HCT116 (cell line): ENCODE measurements around the gene JAGN1. TPM values are rescaled to one million over a fixed set of nuclear protein-coding genes. Genes with fewer than 3 reads are reported as not detected.

Source experiments
- ATAC-seq: fragments of 200-7000 bp; cut with Tn5 transposase; 2 replicates; pipeline ENCODE4 v1.9.1; 2020; ENCODE audit warnings: mild to moderate bottlenecking, moderate library complexity
- BruUV-seq: library from RNA; stranded (reverse); fragments of 400-500 nt; replicated peaks from 2 replicates; lab custom pipeline; 2021; lab: Mats Ljungman, UMichigan
- CTCF ChIA-PET: fragments of 300-600 bp; sonication (Branson Sonifier 250); formaldehyde crosslinking; loops from one replicate; lab custom pipeline; 2021; ENCODE audit warnings: antibody characterized with exemption; lab: Charles Lee
- POLR2A ChIA-PET: fragments of 300-600, 350-600 bp; sonication (Branson Sonifier 250); formaldehyde crosslinking; loops from one replicate; lab custom pipeline; 2021; ENCODE audit warnings: antibody characterized with exemption; lab: Charles Lee
- RAD21 ChIA-PET, 2 experiments: fragments of 300-600 bp; sonication (Branson Sonifier 250); formaldehyde crosslinking; loops; one replicate each; lab custom pipeline; 2023; ENCODE audit warnings: low total read pairs in 2 of 2; ENCODE audit not compliant: uncharacterized antibody in 2 of 2, unreplicated experiment in 2 of 2, low non-redundant PET in 1 of 2; lab: Charles Lee
- DNase-seq: peaks from one replicate; pipeline ENCODE4 v3.0.0-alpha.2; 2010; ENCODE audit warnings: low read depth, low spot score
- H2AFZ ChIP-seq: fragments of 200-600 bp; shearing (Covaris generic), sonication (generic); 2 replicates; pipeline ENCODE4 v1.6.1; 2017; ENCODE audit warnings: low read depth, mixed run types, mixed read lengths, antibody characterized with exemption, low read length; ENCODE audit not compliant: poor library complexity, severe bottlenecking
- H3K27ac ChIP-seq: 2 replicates; pipeline ENCODE4 v1.5.1; 2012; ENCODE audit warnings: low read depth, low read length
- H3K27me3 ChIP-seq: fragments of 200-600 bp; sonication (generic); 2 replicates; pipeline ENCODE4 v1.6.1; 2016; ENCODE audit warnings: mixed run types, low read length, mixed read lengths; ENCODE audit not compliant: insufficient read depth
- H3K36me3 ChIP-seq, 2 experiments: fragments of 200-500 bp in 1 of 2; fragments of 200-600 bp in 1 of 2; sonication (Bioruptor generic) in 1 of 2; sonication (generic) in 1 of 2; 2 replicates each; pipeline versions ENCODE4 v1.5.1 to v1.6.1; 2014 to 2016; ENCODE audit warnings: low read length in 2 of 2, inconsistent platforms in 1 of 2, mixed read lengths in 1 of 2, mixed run types in 1 of 2; ENCODE audit not compliant: insufficient read depth in 2 of 2, control insufficient read depth in 1 of 2
- H3K4me1 ChIP-seq, 2 experiments: fragments of 200-600 bp in 1 of 2; sonication (generic) in 1 of 2; 2 replicates each; pipeline versions ENCODE4 v1.5.1 to v1.6.1; 2012 to 2017; ENCODE audit warnings: low read length in 2 of 2, inconsistent platforms in 1 of 2, mild to moderate bottlenecking in 1 of 2, mixed read lengths in 1 of 2, mixed run types in 1 of 2, moderate library complexity in 1 of 2; ENCODE audit not compliant: insufficient read depth in 2 of 2, control insufficient read depth in 1 of 2
- H3K4me2 ChIP-seq: fragments of 200-600 bp; sonication (generic); 2 replicates; pipeline ENCODE4 v1.6.1; 2017; ENCODE audit warnings: mixed run types, low read length, mixed read lengths
- H3K4me3 ChIP-seq, 2 experiments: fragments of 200-600 bp in 1 of 2; sonication (generic) in 1 of 2; replicated peaks in 1 of 2; 2 replicates each; pipeline ENCODE4 v1.5.1; 2011 to 2016; ENCODE audit warnings: low read length in 2 of 2, control low read depth in 1 of 2, low read depth in 1 of 2, mild to moderate bottlenecking in 1 of 2, mixed read lengths in 1 of 2, mixed run types in 1 of 2
- H3K79me2 ChIP-seq: fragments of 200-600 bp; sonication (generic); 2 replicates; pipeline ENCODE4 v1.6.1; 2017; ENCODE audit warnings: mild to moderate bottlenecking, mixed run types, low read length, moderate library complexity, mixed read lengths; ENCODE audit not compliant: insufficient read depth
- H3K9ac ChIP-seq: fragments of 200-600 bp; sonication (generic); 2 replicates; pipeline ENCODE4 v1.6.1; 2016; ENCODE audit warnings: low read length, mixed read lengths
- H3K9me2 ChIP-seq: fragments of 200-600 bp; sonication (generic), shearing (Covaris generic); 2 replicates; pipeline ENCODE4 v1.6.1; 2017; ENCODE audit warnings: mixed run types, mild to moderate bottlenecking, moderate library complexity; ENCODE audit not compliant: insufficient read depth
- H3K9me3 ChIP-seq, 2 experiments: fragments of 200-500 bp in 1 of 2; fragments of 200-600 bp in 1 of 2; sonication (Bioruptor generic) in 1 of 2; sonication (generic) in 1 of 2; 2 replicates each; pipeline ENCODE4 v1.6.1; 2014 to 2017; ENCODE audit warnings: low read length in 2 of 2, mixed read lengths in 2 of 2, inconsistent platforms in 1 of 2, low read depth in 1 of 2, mild to moderate bottlenecking in 1 of 2, mixed run types in 1 of 2, moderate library complexity in 1 of 2; ENCODE audit not compliant: control insufficient read depth in 1 of 2, insufficient read depth in 1 of 2
- H4K20me1 ChIP-seq: fragments of 200-600 bp; sonication (generic), shearing (Covaris generic); 2 replicates; pipeline ENCODE4 v1.6.1; 2017; ENCODE audit warnings: mixed run types, mild to moderate bottlenecking, moderate library complexity; ENCODE audit not compliant: insufficient read depth
- ATF3 ChIP-seq: IDR thresholded peaks from 2 replicates; pipeline ENCODE4 v1.6.1; 2012
- CBX3 ChIP-seq: IDR thresholded peaks from 2 replicates; pipeline ENCODE4 v1.6.1; 2012; ENCODE audit warnings: low read depth
- CEBPB ChIP-seq: IDR thresholded peaks from 2 replicates; pipeline ENCODE4 v1.6.1; 2012; ENCODE audit warnings: low read depth
- CTCF ChIP-seq, 3 experiments: fragments of 200-600 bp in 1 of 3; sonication (generic) in 1 of 3; IDR thresholded peaks in 2 of 3; conservative IDR thresholded peaks in 1 of 3; 2 replicates each; pipeline ENCODE4 v1.5.1; 2012 to 2017; ENCODE audit warnings: low read depth in 2 of 3, low read length in 2 of 3, antibody characterized with exemption in 1 of 3, borderline replicate concordance in 1 of 3, control low read depth in 1 of 3, mild to moderate bottlenecking in 1 of 3, mixed read lengths in 1 of 3, mixed run types in 1 of 3, moderate library complexity in 1 of 3; ENCODE audit not compliant: insufficient read depth in 1 of 3
- EGR1 ChIP-seq: IDR thresholded peaks from 2 replicates; pipeline ENCODE4 v1.6.1; 2012; ENCODE audit warnings: low read depth
- ELF1 ChIP-seq: IDR thresholded peaks from 2 replicates; pipeline ENCODE4 v1.6.1; 2012; ENCODE audit warnings: low read depth, borderline replicate concordance
- EZH2phosphoT487 ChIP-seq: fragments of 200-600 bp; IDR thresholded peaks from 2 replicates; pipeline ENCODE4 v1.6.1; 2018; ENCODE audit warnings: antibody characterized with exemption, borderline replicate concordance
- JUND ChIP-seq: IDR thresholded peaks from 2 replicates; pipeline ENCODE4 v1.6.1; 2012
- POLR2A ChIP-seq: IDR thresholded peaks from 2 replicates; pipeline ENCODE4 v1.7.0; 2011; ENCODE audit warnings: borderline replicate concordance; ENCODE audit not compliant: insufficient read depth, insufficient read length; ENCODE audit errors: extremely low read depth
- RAD21 ChIP-seq: IDR thresholded peaks from 2 replicates; pipeline ENCODE4 v1.6.1; 2012; ENCODE audit warnings: low read depth, mild to moderate bottlenecking
- SIN3A ChIP-seq: IDR thresholded peaks from 2 replicates; pipeline ENCODE4 v1.6.1; 2012; ENCODE audit warnings: low read depth
- SP1 ChIP-seq: IDR thresholded peaks from 2 replicates; pipeline ENCODE4 v1.6.1; 2012; ENCODE audit warnings: low read depth
- SRF ChIP-seq: IDR thresholded peaks from 2 replicates; pipeline ENCODE4 v1.6.1; 2012; ENCODE audit warnings: low read depth
- TCF7L2 ChIP-seq: IDR thresholded peaks from 2 replicates; pipeline ENCODE4 v1.7.0; 2011; ENCODE audit warnings: borderline replicate concordance, inconsistent platforms; ENCODE audit not compliant: insufficient read depth, insufficient read length; ENCODE audit errors: extremely low read depth
- YY1 ChIP-seq: IDR thresholded peaks from 2 replicates; pipeline ENCODE4 v1.6.1; 2011; ENCODE audit warnings: low read length, low read depth, moderate library complexity, mild to moderate bottlenecking; ENCODE audit not compliant: insufficient replicate concordance; ENCODE audit errors: extremely low read depth
- ZBTB33 ChIP-seq: IDR thresholded peaks from 2 replicates; pipeline ENCODE4 v1.6.1; 2011; ENCODE audit warnings: mild to moderate bottlenecking, low read length, moderate library complexity; ENCODE audit not compliant: insufficient replicate concordance; ENCODE audit errors: extremely low read depth
- ZFX ChIP-seq: fragments of 450-650 bp; IDR thresholded peaks from 2 replicates; pipeline ENCODE4 v1.6.1; 2017
- ZNF274 ChIP-seq: fragments of 200-500 bp; sonication (Bioruptor generic); IDR thresholded peaks from 2 replicates; pipeline ENCODE4 v1.6.1; 2014; ENCODE audit warnings: mild to moderate bottlenecking, low read depth, low read length, inconsistent platforms
- intact Hi-C: fragments of 100-400 bp; cut with micrococcal nuclease; formaldehyde crosslinking; loops from 2 replicates; pipeline ENCODE4 v1.10.0; 2022
- total RNA-seq: library from RNA; stranded (reverse); gene quantifications from one replicate; pipeline ENCODE4 v1.2.1, GENCODE V29; 2021; ENCODE audit not compliant: unreplicated experiment

Gene JAGN1
- total RNA-seq, 1 experiment from 2014 or later = 33.4 TPM

- no peaks in the 10 kb centered on the region for H4K20me1 ChIP-seq
- H3K9me2 ChIP-seq = no peaks in the 10 kb centered on the region
- H3K9me3 ChIP-seq = no peaks in the 10 kb centered on the region
- intact Hi-C loops = loop anchor here (5.0 kb wide), 3 partner anchors 43 to 218 kb away; partner anchors contain the start of genes JAGN1 and RPUSD3
- H3K4me3 ChIP-seq = no peak overlapping the region
- no peak overlapping the region for H3K27ac ChIP-seq
- ChIA-PET POLR2A (interaction anchor here (0.8 kb wide), 1 partner anchor 11 kb away, joined by 4 read pairs; no protein-coding TSS in a partner anchor), RAD21 (no interaction called here), CTCF (interaction anchor here (6.2 kb wide), 1 partner anchor 11 kb away, joined by 65 read pairs; no protein-coding TSS in a partner anchor)
- no peaks in the 10 kb centered on the region for H3K27me3 ChIP-seq
- no peak for ATAC-seq
- DNase-seq = no peak
- peaks cover 0 to 4% of the 10 kb centered on the region in 2 experiments; a peak in 1 of 4 replicates for H3K36me3 ChIP-seq
- H3K4me2 ChIP-seq = peak overlapping the region; percentile 87
- H3K4me1 ChIP-seq = peaks cover 9 to 24% of the 10 kb centered on the region in 2 experiments
- no peaks in the 10 kb centered on the region for H3K79me2 ChIP-seq
- no peak for TF ChIP-seq TCF7L2
- TF ChIP-seq ZFX = no peak
- TF ChIP-seq CEBPB = no peak
- no peak for TF ChIP-seq ZBTB33
- TF ChIP-seq EZH2phosphoT487 = no peak
- no peak for TF ChIP-seq SRF
- H2AFZ ChIP-seq = no peak overlapping the region
- H3K9ac ChIP-seq = no peak overlapping the region
- no TSS peak for BruUV-seq
Measured at GRCh38 chr3:9934993-9935392, 44.6 kb downstream of the JAGN1 start.

- intact Hi-C loops = no loop called here
- Histone ChIP-seq H3K36me3 (no peaks in the 10 kb centered on the region), H3K4me1 (peaks cover 9 to 24% of the 10 kb centered on the region in 2 experiments), H3K4me3 (no peak overlapping the region), H3K4me2 (no peak overlapping the region), H3K9ac (no peak overlapping the region), H3K27me3 (no peaks in the 10 kb centered on the region), H3K9me2 (no peaks in the 10 kb centered on the region), H3K9me3 (no peaks in the 10 kb centered on the region), H4K20me1 (no peaks in the 10 kb centered on the region), H3K79me2 (no peaks in the 10 kb centered on the region), H2AFZ (no peak overlapping the region), H3K27ac (no peak overlapping the region)
- ChIA-PET POLR2A (no interaction called here), CTCF (interaction anchor here (6.2 kb wide), 1 partner anchor 10 kb away, joined by 65 read pairs; no protein-coding TSS in a partner anchor), RAD21 (no interaction called here)
- no TSS peak for BruUV-seq
- ATAC-seq (no peak), DNase-seq (no peak)
- TF ChIP-seq TCF7L2 (no peak), JUND (no peak), CBX3 (no peak), SP1 (no peak), YY1 (no peak), POLR2A (no peak), CTCF (IDR thresholded peaks at IDR 0.05 in 2 of 3, conservative IDR thresholded peaks at IDR 0.05 in 1 of 3; ENCODE audit: borderline replicate concordance in 1 of 3, insufficient read depth in 1 of 3, low read depth in 2 of 3, low read length in 2 of 3) (no peak), CEBPB (no peak), RAD21 (no peak), ZNF274 (no peak), EGR1 (no peak), SIN3A (no peak), ATF3 (no peak), ELF1 (no peak)
Measured at GRCh38 chr3:9935966-9936510, 45.6 kb downstream of the JAGN1 start.
